Cardiac septum (tissue), 1 donor: Measurements from ENCODE around the gene DNAJC1. TPM values are rescaled to one million over a fixed set of nuclear protein-coding genes. Genes with fewer than 3 reads are reported as not detected.
"Not testable (repeated sequence)": the region's sequence is repeated elsewhere in the genome, so short reads cannot be mapped to it uniquely, and the experiment has no call there.

Experiments used
- DNase-seq: peaks from one replicate; pipeline ENCODE4 v3.0.0-alpha.2; 2020; ENCODE audit warnings: low spot score
- intact Hi-C: fragments of 100-400 bp; cut with DNase I; formaldehyde crosslinking; loops from one replicate; pipeline ENCODE4 v1.14.0; 2022
- total RNA-seq: library from RNA; stranded (reverse); fragmentation: NEBNext Ultra II Directional; extraction: Animal tissue kit (Norgen Biotek cat#: 25700); gene quantifications from one replicate; pipeline ENCODE4 v1.2.1, GENCODE V29; 2021
- donor health status: DM: no; HTN: no; CAD: no.

DNAJC1 gene
- total RNA-seq, 1 donor from 2014 or later, result 12.9 TPM

DNA sequence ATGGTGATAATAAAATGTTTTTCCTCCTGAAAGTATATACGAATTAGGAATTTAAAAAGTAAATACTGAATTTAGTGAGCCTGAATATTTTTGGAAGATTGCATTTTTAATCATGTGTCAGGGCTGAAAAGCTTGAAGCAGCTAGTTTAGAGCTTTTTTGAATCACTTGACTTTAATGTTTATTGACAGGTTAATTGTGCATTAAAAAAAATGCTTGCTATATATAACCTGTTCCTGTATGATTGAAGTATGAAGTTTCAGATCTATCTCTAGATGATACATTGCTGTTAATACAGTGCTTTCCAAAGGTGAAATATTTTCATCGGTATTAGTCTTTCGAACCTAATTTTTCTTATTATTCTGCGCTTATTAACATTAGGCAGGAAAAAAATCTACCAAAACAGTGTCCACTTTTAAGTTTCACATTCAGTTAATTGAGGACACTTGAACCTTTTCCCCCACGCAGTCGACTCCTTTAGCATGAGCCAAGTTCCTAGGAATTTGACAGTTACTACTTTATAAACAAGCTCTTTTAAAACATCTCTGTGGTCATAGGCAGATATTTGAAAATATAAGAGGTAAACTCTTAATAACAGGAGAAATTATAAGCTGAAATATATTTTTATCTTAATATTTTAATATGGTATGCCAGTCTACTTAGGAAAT is 282.4 kb downstream of the DNAJC1 start:
- intact Hi-C loops, result loop anchor here (10.0 kb wide), 1 partner anchor 186 kb away; the partner anchor contains the start of gene MLLT10
- DNase-seq, result no peak

DNA sequence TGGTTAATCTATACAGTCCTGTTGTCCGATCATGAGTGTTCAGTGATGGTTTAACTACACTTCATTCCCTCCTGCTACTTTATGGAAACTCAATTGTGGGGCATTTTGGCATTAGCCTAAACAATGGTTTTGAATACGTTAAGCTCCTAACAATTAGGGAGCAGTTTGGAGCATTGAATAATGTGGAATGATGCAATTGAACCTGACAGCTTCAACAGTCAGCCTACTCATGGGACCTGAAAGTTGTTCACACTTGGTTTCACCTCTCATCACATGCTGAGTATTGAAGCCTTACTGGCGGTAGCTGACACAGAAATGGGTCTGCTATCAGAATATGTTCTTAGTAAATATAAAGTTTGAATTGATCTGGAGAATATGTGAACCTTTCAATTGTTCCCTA is 283.4 kb downstream of the DNAJC1 start:
- intact Hi-C loops, result loop anchor here (10.0 kb wide), 1 partner anchor 185 kb away; the partner anchor contains the start of gene MLLT10
- no peak for DNase-seq

DNA sequence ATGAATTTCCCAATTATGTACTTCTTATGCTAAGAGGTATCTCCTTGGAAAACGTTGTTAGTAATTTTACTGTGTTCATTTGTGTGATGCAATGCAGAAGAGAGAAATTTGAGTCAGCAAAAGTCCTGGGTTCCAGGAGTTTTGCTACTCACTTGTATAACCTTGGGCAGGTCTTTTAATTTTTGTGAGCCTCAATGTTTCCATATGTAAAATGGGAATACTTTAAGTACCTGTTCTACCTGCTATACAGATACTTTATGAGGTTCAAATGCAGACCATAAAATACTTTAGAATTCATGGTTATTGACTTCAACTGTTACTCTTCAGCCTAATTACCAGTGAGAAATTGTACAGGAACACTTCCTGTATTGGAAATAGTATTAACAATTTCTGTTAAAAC is 284.0 kb downstream of the DNAJC1 start:
- intact Hi-C loops, result no loop called here
- no peak for DNase-seq

DNA sequence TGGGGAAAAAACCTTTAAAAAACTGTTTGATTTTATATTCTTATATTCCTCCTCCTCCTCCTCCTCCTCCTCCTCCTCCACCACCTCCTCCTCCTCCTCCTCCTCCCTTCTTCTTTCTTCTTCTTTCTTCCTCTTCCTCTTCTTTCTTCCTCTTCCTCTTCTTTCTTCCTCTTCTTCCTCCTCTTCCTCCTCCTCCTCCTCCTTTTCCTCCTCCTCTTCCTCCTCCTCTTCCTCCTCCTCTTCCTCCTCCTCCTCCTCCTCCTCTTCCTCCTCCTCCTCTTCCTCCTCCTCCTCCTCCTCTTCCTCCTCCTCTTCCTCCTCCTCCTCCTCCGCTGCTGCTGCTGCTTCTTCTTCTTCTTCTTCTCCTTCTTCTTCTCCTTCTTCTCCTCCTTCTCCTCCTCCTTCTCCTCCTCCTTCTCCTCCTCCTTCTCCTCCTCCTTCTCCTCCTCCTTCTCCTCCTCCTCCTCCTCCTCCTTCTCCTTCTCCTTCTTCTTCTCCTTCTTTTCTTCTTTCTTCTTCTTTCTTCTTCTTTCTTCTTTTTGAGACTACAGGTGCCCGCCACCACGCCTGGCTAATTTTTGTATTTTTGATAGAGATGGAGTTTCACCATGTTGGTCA is 286.0 kb downstream of the DNAJC1 start:
- DNase-seq, intact Hi-C loops: not testable (repeated sequence)

DNA sequence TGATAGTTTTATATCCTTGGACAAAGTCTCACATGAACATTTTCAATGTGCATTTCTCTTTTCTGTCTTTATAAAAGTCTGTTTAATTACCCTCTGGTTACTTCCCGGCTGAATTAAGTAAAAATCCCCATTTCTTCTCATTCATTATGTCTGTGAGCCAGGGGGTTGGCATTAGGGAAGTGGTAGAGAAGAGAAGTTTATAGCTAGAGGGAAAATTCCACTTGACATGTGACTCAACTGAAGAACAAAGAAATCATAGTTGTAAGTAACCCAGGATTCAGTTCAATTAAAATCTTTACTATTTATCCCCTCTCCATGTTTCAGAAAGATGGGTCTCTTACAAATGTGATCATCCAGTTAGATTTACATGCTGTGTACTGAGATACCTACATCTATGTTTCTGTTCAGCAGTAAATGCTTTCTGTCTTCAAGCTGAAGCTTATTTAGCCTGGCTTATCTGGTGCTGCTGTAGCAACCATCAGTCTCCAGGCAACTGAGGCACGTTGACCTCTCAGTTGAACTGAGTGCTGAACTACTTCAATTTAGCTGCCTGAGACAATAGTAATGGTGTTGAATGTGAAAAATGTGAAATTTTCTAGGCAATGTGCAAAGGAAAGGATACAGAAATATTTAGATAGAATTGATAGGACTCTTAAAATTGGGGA is 287.9 kb downstream of the DNAJC1 start:
- intact Hi-C loops, result no loop called here

DNA sequence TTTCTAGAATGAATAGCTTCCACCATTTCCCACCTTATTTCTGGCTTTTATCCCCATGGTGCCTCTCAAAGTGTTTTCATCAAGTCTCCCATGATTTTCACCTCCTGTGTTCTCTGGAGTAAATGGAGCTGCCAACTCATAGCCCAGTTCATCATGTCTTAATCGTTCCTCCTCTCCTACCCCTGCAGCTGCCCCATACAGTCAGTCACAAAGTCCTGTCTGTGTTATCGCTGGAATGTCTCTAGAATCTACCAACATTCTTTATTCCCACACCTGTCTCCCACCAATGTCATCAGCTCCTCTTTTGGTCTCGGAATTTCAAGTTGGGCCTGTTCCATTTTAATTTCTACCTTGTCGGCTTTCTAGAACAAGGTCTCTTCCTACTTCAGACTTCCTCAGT is 290.6 kb downstream of the DNAJC1 start:
- no peak for DNase-seq
- intact Hi-C loops, result no loop called here

More for the DNA sequence above, 287.9 kb downstream of the DNAJC1 start:
- DNase-seq, result no peak

DNA sequence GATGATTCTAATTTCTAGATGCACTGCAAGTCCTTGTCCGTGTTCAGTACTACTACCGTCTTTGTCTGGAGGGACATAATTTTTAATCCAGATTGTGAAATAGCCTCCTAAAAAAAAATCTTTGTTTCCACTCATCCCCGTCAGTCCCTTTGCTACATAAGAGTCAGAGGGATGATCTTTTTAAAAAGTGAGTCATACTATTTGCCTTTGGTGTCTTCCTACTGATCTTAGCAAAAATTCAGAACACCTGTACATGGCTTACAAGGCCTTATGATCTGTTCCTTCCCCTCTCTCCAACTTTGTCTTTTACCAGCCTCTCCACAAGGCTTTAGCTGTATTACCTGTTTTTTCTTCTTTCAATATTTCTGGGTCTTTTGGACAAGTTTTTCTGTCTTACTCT is 296.0 kb downstream of the DNAJC1 start:
- intact Hi-C loops, result no loop called here
- DNase-seq, result no peak

Other genes starting within 250 kb of the DNAJC1 start
- not detected for gene EBLN1, start 214.3 kb upstream of the DNAJC1 start, total RNA-seq